Hepatic stellate cell (primary cell): Measurements from ENCODE around the gene ALG11.
"Not testable (repeated sequence)": the region's sequence is repeated elsewhere in the genome, so short reads cannot be mapped to it uniquely, and the experiment has no call there.

Experiments used
- DNase-seq: peaks from one replicate; pipeline ENCODE4 v3.0.0; 2011; ENCODE audit warnings: low spot score

The ALG11 gene

GRCh38 chr13:52029569-52029968 lies 17.4 kb downstream of the ALG11 start:
- DNase-seq, result no peak

GRCh38 chr13:52030401-52030800 lies 18.2 kb downstream of the ALG11 start:
- not testable (repeated sequence) for DNase-seq

GRCh38 chr13:52033039-52033438 lies 20.8 kb downstream of the ALG11 start:
- no peak for DNase-seq

GRCh38 chr13:52034616-52035226 lies 22.5 kb downstream of the ALG11 start:
- no peak for DNase-seq

- no peak for DNase-seq
Measured at GRCh38 chr13:52036037-52036436, 23.8 kb downstream of the ALG11 start.

- DNase-seq, result no peak
Measured at GRCh38 chr13:52043675-52044074, 31.5 kb downstream of the ALG11 start.

GRCh38 chr13:52047463-52047862 lies 35.3 kb downstream of the ALG11 start:
- no peak for DNase-seq

GRCh38 chr13:52048516-52048915 lies 36.3 kb downstream of the ALG11 start:
- no peak for DNase-seq

GRCh38 chr13:52051400-52051799 lies 39.2 kb downstream of the ALG11 start:
- DNase-seq, result no peak

GRCh38 chr13:52053460-52053859 lies 41.3 kb downstream of the ALG11 start:
- no peak for DNase-seq

GRCh38 chr13:52061064-52061463 lies 48.9 kb downstream of the ALG11 start:
- DNase-seq, result not testable (repeated sequence)

- DNase-seq, result no peak
Measured at GRCh38 chr13:52061587-52061986, 49.4 kb downstream of the ALG11 start.

- no peak for DNase-seq
Measured at GRCh38 chr13:52067237-52067636, 55.0 kb downstream of the ALG11 start.

- DNase-seq, result peak; percentile 25
Measured at GRCh38 chr13:52070929-52071523, 58.8 kb downstream of the ALG11 start.
